GM21825 (cell line): ENCODE results near the gene CTSL.
"Not testable (repeated sequence)": the region's sequence is repeated elsewhere in the genome, so short reads cannot be mapped to it uniquely, and the experiment has no call there.

ENCODE experiments used
- ATAC-seq: cut with Tn5 transposase; IDR thresholded peaks from one replicate; pipeline ENCODE4 v1.9.1; 2021; ENCODE audit warnings: mild to moderate bottlenecking, moderate library complexity; ENCODE audit not compliant: unreplicated experiment

The CTSL gene

DNA sequence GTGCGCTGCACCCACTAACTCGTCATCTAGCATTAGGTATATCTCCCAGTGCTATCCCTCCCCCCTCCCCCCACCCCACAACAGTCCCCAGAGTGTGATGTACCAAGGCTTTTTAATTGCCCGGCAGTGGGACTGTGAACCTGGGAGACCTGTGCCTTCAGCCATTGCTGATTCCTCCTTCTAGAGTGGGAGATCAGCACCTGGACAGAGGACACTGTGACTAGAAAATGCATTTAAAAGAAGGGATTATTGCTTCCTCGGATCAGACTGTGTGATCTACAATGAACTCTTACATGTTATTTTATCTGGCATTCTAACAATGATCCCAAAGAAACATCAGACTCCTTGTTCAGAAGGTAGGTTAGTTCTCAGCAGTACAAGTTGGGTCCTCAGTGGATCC lies 25.9 kb downstream of the CTSL start:
- ATAC-seq, result no peak

DNA sequence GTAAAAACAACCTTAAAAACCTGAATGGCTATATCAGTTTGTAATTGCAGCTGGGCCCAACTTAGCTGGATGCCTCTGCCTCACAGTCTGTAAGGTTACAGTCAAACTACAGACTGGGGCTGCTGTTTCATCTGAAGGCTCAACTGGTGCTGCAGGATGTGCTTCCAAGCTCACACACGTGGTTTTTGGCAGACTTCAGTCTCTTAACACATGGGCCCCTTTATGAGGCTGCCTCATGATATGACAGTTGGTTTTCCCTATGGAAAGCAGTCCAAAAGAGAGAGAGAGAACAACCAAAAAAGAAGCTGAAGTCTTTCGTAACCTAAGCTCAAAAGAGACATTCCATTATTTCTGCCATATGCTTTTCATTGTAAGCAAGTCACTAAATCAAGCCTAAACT lies 27.4 kb downstream of the CTSL start:
- ATAC-seq, result no peak

DNA sequence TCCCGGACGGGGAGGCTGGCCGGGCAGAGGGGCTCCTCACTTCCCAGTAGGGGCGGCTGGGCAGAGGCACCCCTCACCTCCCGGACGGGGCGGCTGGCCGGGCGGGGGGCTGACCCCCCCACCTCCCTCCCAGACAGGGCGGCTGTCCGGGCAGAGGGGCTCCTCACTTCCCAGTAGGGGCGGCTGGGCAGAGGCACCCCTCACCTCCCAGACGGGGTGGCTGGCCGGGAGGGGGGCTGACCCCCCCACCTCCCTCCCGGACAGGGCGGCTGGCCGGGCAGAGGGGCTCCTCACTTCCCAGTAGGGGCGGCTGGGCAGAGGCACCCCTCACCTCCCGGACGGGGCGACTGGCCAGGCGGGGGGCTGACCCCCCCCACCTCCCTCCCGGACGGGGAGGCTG lies 32.4 kb downstream of the CTSL start:
- not testable (repeated sequence) for ATAC-seq

DNA sequence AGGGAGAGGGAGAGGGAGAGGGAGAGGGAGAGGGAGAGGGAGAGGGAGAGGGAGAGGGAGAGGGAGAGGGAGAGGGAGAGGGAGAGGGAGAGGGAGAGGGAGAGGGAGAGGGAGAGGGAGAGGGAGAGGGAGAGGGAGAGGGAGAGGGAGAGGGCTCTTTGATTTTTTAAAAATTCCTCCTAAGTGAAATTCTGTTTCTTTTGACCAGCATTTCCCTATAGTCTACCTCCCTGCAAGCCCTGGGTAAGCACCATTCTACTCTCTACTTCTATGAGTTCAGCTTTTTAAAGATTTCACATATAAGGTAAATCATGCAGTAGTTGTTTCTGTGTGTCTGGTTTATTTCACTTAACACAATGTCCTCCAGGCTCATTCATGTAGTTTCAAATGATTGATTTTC lies 34.1 kb downstream of the CTSL start:
- not testable (repeated sequence) for ATAC-seq

DNA sequence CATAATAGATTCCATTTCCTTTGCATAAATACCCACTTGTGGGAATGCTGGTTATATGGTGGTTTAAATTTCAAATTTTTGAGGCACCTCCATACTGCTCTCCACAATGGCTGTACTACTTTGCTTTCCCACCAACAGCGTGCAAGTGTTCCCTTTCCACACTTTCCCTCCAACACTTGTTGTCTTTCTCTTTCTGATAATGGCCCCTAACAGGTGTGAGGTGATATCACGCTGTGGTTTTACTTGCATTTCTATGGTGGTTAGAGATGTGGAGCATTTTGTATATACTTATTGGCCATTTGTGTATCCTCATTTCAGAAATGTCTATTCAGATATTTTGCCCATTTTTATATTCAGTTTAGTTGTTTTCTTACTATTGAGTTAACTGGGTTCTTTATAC lies 34.6 kb downstream of the CTSL start:
- no peak for ATAC-seq

DNA sequence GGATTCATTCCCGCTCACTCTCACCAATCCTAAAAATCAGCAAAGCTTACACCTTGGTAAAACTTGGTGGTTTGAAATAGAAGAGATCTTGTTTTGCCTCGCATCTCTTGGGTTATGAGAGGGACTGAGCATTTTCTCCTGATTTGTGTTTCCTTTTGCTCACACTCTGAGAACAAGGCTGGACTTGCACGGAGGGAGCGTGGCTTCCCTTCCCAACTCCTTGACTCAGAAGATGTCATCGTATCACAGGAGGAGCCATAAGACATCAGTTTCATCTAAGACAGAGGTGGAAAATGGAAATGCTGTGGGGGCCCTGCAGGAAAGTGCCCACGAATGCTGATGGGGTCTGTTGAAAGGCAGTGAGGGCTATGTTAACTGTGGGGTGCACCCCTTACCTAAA lies 37.4 kb downstream of the CTSL start:
- no peak for ATAC-seq

DNA sequence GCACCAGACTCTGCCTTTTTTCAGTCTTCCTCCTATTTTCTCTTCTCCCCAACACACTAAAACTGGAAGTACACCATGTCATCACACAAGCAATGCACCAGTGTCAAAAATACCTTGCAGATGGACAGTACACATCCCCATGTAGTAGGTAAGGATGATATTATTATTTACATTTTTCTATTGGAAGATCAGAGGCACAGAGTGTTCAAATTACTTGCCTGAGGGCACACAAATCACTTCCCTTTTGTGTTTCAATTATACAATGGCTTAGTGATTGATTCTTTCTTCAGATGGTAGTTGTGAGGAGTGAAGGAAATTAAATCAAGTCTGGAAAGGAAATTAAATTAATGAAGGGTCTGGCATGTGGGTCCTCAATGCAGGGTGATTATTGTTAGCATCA lies 39.6 kb downstream of the CTSL start:
- ATAC-seq, result no peak

DNA sequence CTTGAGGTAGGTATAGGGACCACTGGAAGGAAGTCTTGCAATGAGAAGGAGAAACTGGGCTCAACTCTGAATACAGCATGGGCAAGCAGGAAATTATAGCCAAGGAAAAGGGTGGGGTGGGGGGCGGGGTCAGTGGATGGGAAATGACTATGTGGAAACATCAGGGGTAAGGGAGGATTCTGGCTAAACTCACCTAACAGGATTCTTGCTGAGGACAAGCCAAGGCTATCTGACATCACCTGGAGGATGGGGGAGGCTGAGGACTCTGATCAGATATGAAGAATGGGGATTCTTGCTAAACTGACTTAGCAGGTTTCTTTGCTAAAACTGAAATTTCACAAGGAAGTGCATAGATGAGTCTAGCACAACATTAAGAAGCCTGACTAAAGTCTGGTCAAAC lies 40.8 kb downstream of the CTSL start:
- no peak for ATAC-seq

DNA sequence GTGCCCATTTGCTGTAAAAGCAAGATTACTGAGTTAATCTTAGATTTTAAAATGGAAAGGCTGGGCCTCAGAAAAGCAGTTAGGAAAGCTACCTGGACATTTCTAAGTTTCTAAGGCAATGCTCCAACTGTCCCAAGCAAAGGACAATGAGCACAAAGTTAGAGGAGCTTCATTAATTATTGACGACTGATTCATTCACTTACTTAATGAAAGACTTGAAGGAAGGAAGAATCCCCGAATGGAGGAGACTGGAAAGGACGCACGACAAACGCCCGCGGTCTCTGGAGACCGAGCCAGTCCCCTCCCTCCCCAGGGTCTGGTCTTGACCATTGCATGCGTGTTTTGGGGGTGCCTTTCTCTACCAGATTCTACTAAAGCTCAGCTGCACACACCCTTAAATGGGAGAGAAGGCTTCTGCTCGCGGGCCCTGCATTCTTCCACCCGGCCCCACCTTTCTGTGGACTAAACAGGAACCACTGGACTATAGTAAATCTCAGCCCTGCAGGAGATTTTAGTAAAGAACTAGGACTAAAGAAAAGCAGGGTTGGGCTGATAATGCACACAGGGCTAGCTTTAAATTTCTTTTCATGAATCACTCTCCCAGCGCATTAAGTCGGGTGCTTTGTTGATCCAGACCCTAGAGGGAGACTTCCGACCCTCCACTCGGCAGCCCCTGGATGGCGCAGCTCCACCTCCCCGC lies 44.8 kb downstream of the CTSL start:
- ATAC-seq, result no peak

DNA sequence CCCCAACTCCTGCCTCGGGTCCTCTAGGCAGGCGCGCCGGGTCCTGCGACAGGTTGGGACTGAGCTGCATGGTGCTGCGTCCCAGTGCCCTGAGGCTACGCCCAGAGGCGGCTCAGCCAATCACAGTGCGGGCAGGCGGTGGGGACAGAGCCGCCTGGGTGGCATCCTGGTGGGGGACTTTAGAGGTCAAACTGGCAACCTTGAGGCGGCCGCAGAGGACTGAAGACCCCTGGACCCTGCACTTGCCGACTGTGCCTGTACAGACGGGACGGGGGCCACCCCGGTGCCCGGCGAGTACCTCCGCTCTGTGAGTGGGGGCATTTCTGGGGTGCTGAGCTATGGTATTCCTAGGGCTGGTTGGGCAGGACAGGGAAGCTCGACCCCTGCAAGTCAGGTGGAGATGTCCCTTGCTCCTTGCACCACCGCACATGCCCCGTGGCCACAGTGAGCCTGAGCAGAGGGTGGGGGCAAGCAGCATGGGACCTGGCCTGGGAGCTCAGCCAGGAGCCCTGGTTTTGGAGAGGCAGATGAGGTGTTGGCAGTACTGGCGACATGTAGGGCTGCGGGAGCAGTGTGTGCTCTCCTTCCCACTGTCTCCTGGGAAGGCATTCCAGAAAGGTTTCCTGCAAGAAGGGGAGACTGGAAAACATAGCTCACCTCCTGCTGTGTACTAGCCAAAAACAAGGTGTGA lies 45.5 kb downstream of the CTSL start:
- ATAC-seq, result no peak

DNA sequence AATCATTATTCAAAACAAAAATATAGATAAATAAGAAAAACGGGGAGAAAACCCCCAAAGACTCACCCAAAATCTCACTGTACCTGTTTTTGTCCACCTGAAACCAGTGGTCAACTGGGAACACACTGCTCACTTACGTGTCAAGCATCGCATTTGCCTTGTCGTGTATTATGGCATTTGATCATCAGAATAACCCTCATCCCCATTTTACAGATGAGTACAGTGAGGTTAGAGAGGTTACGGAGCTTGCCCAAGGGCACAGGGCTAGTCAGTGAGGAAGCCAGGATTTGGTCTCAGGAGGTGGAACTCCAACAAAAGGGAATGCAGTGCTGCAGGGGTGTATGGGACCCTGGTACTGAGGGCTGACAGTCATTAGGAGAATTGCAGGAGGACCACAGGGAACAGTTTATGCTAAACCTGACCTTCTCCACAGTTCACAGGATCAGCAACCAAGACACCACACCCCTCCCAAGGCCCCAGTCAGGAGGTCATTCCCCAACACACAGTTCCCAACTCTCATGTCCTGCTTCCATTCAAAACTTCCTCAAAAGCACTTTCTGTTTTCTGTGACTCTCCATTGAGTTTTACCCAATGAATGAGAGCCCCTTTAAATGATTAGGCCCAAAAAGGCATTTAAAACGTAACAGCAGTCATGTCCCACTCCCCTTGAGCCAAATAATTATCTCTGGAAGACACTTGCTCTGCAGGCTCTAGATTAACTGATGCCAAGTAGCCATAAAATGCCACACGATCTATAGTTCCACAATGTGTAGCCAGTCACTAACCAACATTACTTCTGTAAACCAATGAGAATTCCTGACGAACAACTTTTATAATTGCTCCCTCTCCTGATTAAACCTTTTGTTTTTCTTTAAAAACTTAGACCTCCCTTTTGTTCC lies 50.8 kb downstream of the CTSL start:
- ATAC-seq, result no peak

DNA sequence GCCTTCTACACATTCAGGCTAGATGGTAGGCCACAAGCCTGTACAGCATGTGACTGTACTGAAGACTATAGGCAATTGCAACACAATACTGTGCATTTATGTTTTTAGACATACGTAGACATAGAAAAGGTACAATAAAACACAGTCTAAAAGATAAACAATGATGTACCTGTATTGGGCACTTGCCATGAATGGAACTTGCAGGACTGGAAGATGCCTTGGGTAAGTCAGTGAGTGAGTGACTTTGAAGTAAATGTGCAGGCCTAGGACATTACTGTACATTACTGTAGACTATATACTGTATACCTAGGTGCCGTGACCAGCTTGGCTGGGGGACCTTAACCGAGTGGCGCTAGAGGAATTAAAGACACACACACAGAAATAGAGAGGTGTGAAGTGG lies 53.1 kb downstream of the CTSL start:
- ATAC-seq, result no peak
